Prostate gland (tissue), 2 donors: ENCODE data around the gene PSMG1.

ENCODE experiments used
- CTCF ChIP-seq, 4 experiments: fragments of 200-600 bp in 2 of 4; fragments of 450-650 bp in 2 of 4; sonication (generic) in 2 of 4; IDR thresholded peaks; 1 replicate in 3 of 4; 2 replicates in 1 of 4; pipeline ENCODE4 v1.5.1; 2016 to 2019; ENCODE audit warnings: antibody characterized with exemption in 4 of 4, mild to moderate bottlenecking in 2 of 4, moderate library complexity in 2 of 4
- POLR2A ChIP-seq: fragments of 450-650 bp; IDR thresholded peaks from one replicate; pipeline ENCODE4 v1.6.1; 2016; ENCODE audit warnings: antibody characterized with exemption, mild to moderate bottlenecking

GRCh38 chr21:39134288-39134810, 48.9 kb downstream of the PSMG1 start:
- TF ChIP-seq CTCF (IDR thresholded peaks at IDR 0.05) (no peak), POLR2A (no peak)
